ENCODE results near the gene GDPD5.

DNA sequence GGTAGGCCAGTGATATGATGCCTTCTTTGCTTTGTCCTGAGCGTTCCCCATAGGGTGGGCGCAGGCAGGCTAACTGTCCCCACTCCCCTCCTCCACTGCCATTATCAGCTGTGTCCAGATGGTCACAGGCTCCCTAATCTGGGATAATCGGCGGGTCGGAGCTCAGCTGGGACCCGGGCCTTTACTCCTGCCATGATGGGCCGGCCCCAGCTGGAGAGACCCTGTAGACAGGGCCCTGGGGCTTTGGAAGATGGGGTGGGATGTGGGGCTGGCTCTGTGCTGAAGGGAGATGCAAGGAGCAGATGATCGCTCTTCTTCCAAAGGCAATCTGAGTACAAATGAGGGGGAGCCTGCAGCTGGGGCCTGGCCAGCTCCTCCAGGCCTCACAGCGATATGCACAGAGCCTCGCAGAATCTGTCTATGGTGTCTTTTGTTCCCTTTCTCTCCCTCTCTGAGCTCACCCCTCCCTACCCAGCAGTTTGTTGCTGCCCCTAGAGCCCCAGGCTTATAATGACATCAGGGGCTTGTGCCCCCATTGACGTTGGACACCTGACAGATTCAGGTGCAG, 104.6 kb downstream of the GDPD5 start:
- TF ChIP-seq SNAI2 (CRISPR knock-in tag; IDR thresholded peaks at IDR 0.05) (no peak), BACH2 (CRISPR knock-in tag; IDR thresholded peaks at IDR 0.05; ENCODE audit: borderline replicate concordance) (no peak), ZC3H10 (CRISPR knock-in tag; IDR thresholded peaks at IDR 0.05) (no peak), OSR1 (CRISPR knock-in tag; IDR thresholded peaks at IDR 0.05) (no peak), ZFP30 (CRISPR knock-in tag; IDR thresholded peaks at IDR 0.05) (no peak)
- TF ChIP-seq, protein P1, sequence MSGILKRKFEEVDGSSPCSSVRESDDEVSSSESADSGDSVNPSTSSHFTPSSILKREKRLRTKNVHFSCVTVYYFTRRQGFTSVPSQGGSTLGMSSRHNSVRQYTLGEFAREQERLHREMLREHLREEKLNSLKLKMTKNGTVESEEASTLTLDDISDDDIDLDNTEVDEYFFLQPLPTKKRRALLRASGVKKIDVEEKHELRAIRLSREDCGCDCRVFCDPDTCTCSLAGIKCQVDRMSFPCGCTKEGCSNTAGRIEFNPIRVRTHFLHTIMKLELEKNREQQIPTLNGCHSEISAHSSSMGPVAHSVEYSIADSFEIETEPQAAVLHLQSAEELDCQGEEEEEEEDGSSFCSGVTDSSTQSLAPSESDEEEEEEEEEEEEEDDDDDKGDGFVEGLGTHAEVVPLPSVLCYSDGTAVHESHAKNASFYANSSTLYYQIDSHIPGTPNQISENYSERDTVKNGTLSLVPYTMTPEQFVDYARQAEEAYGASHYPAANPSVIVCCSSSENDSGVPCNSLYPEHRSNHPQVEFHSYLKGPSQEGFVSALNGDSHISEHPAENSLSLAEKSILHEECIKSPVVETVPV (CRISPR knock-in tag; IDR thresholded peaks at IDR 0.05), result no peak
- TF ChIP-seq, protein P2, sequence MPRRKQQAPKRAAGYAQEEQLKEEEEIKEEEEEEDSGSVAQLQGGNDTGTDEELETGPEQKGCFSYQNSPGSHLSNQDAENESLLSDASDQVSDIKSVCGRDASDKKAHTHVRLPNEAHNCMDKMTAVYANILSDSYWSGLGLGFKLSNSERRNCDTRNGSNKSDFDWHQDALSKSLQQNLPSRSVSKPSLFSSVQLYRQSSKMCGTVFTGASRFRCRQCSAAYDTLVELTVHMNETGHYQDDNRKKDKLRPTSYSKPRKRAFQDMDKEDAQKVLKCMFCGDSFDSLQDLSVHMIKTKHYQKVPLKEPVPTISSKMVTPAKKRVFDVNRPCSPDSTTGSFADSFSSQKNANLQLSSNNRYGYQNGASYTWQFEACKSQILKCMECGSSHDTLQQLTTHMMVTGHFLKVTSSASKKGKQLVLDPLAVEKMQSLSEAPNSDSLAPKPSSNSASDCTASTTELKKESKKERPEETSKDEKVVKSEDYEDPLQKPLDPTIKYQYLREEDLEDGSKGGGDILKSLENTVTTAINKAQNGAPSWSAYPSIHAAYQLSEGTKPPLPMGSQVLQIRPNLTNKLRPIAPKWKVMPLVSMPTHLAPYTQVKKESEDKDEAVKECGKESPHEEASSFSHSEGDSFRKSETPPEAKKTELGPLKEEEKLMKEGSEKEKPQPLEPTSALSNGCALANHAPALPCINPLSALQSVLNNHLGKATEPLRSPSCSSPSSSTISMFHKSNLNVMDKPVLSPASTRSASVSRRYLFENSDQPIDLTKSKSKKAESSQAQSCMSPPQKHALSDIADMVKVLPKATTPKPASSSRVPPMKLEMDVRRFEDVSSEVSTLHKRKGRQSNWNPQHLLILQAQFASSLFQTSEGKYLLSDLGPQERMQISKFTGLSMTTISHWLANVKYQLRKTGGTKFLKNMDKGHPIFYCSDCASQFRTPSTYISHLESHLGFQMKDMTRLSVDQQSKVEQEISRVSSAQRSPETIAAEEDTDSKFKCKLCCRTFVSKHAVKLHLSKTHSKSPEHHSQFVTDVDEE (CRISPR knock-in tag; IDR thresholded peaks at IDR 0.05), result no peak
- TF ChIP-seq, protein P3, sequence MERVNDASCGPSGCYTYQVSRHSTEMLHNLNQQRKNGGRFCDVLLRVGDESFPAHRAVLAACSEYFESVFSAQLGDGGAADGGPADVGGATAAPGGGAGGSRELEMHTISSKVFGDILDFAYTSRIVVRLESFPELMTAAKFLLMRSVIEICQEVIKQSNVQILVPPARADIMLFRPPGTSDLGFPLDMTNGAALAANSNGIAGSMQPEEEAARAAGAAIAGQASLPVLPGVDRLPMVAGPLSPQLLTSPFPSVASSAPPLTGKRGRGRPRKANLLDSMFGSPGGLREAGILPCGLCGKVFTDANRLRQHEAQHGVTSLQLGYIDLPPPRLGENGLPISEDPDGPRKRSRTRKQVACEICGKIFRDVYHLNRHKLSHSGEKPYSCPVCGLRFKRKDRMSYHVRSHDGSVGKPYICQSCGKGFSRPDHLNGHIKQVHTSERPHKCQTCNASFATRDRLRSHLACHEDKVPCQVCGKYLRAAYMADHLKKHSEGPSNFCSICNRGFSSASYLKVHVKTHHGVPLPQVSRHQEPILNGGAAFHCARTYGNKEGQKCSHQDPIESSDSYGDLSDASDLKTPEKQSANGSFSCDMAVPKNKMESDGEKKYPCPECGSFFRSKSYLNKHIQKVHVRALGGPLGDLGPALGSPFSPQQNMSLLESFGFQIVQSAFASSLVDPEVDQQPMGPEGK (CRISPR knock-in tag; IDR thresholded peaks at IDR 0.05; ENCODE audit: borderline replicate concordance), result no peak
